Measurements from ENCODE around the gene SLC5A4.
"Not testable (repeated sequence)": the region's sequence is repeated elsewhere in the genome, so short reads cannot be mapped to it uniquely, and the experiment has no call there.

SLC5A4 gene

GRCh38 chr22:32255217-32255616 is at the start of gene SLC5A4:
TSS of gene SLC5A4 (minus strand) at chr22:32255347. CDS start at chr22:32255329, 18 bp downstream.
- no peak for DNase-seq

- not testable (repeated sequence) for DNase-seq
Observed at GRCh38 chr22:32293921-32294320, 38.8 kb upstream of the SLC5A4 start.

GRCh38 chr22:32286290-32286840 is 31.2 kb upstream of the SLC5A4 start:
- no peak for DNase-seq

- DNase-seq: no peak
Observed at GRCh38 chr22:32281072-32281471, 25.9 kb upstream of the SLC5A4 start.

- not testable (repeated sequence) for DNase-seq
Observed at GRCh38 chr22:32275353-32275752, 20.2 kb upstream of the SLC5A4 start.

GRCh38 chr22:32271389-32271788 is 16.2 kb upstream of the SLC5A4 start:
- no peak for DNase-seq

- DNase-seq: no peak
Observed at GRCh38 chr22:32270641-32271369, 15.7 kb upstream of the SLC5A4 start.

GRCh38 chr22:32269316-32269715 is 14.2 kb upstream of the SLC5A4 start:
- no peak for DNase-seq

GRCh38 chr22:32267011-32267410 is 11.9 kb upstream of the SLC5A4 start:
- DNase-seq: no peak

- DNase-seq: peak; percentile 63
Observed at GRCh38 chr22:32265882-32266767, 11.0 kb upstream of the SLC5A4 start.

GRCh38 chr22:32263678-32264077 is 8.5 kb upstream of the SLC5A4 start:
- not testable (repeated sequence) for DNase-seq

- DNase-seq: no peak
Observed at GRCh38 chr22:32261306-32261705, 6.2 kb upstream of the SLC5A4 start.

GRCh38 chr22:32258791-32259190 is 3.6 kb upstream of the SLC5A4 start:
- no peak for DNase-seq

- DNase-seq: no peak
Observed at GRCh38 chr22:32255726-32256125, 579 bp upstream of the SLC5A4 start.

GRCh38 chr22:32249231-32249630 is 5.9 kb downstream of the SLC5A4 start:
- DNase-seq: no peak

GRCh38 chr22:32248276-32248675 is 6.9 kb downstream of the SLC5A4 start:
- DNase-seq: no peak

GRCh38 chr22:32246166-32246565 is 9.0 kb downstream of the SLC5A4 start:
- DNase-seq: no peak

- DNase-seq: no peak
Observed at GRCh38 chr22:32245042-32245441, 10.1 kb downstream of the SLC5A4 start.

GRCh38 chr22:32244547-32244946 is 10.6 kb downstream of the SLC5A4 start:
- DNase-seq: no peak

- no peak for DNase-seq
Observed at GRCh38 chr22:32240461-32240860, 14.7 kb downstream of the SLC5A4 start.

- DNase-seq: peak; percentile 79
Observed at GRCh38 chr22:32237906-32238305, 17.2 kb downstream of the SLC5A4 start.

GRCh38 chr22:32236970-32237369 is 18.2 kb downstream of the SLC5A4 start:
- no peak for DNase-seq

GRCh38 chr22:32233091-32233490 is 22.1 kb downstream of the SLC5A4 start:
- no peak for DNase-seq

All from NCI-H2029 (cell line).